ENCODE data around the gene GCSH.

- TF ChIP-seq CEBPB (IDR thresholded peaks at IDR 0.05; ENCODE audit: borderline replicate concordance, low read depth, low read length) (no peak), ZKSCAN8 (CRISPR knock-in tag; IDR thresholded peaks at IDR 0.05; ENCODE audit: borderline replicate concordance) (no peak), ZNF281 (CRISPR knock-in tag; IDR thresholded peaks at IDR 0.05; ENCODE audit: borderline replicate concordance) (no peak), EP300 (IDR thresholded peaks at IDR 0.05; ENCODE audit: low read depth in 2 of 2, low read length in 2 of 2) (no peak), EP300 (CRISPR knock-in tag; IDR thresholded peaks at IDR 0.05; ENCODE audit: borderline replicate concordance) (no peak), TSC22D2 (CRISPR knock-in tag; IDR thresholded peaks at IDR 0.05; ENCODE audit: borderline replicate concordance) (no peak)
These were observed 19.6 kb downstream of the GCSH start for GRCh38 chr16:81076566-81077075.
